Left renal pelvis (tissue), 4 donors: ENCODE measurements around the gene PAPPA. TPM values are rescaled to one million over a fixed set of nuclear protein-coding genes. Genes with fewer than 3 reads are reported as not detected.
A peak's percentile ranks its signal among the peaks of the same experiment; 100 is the strongest.

Source experiments
- DNase-seq, 4 donors: peaks; one replicate each; pipeline ENCODE4 v3.0.0-alpha.2; 2013; ENCODE audit warnings: low read depth in 4 of 4, low spot score in 3 of 4
- polyA plus RNA-seq, 4 donors: library from polyadenylated mRNA; unstranded; fragments of 120-200 nt; gene quantifications; one replicate each; pipeline ENCODE4 v1.2.1, GENCODE V29; 2013; ENCODE audit not compliant: insufficient read length in 4 of 4

PAPPA gene
- polyA plus RNA-seq, 4 donors, result 1.6 to 8.8 (median 4.2) TPM

DNA sequence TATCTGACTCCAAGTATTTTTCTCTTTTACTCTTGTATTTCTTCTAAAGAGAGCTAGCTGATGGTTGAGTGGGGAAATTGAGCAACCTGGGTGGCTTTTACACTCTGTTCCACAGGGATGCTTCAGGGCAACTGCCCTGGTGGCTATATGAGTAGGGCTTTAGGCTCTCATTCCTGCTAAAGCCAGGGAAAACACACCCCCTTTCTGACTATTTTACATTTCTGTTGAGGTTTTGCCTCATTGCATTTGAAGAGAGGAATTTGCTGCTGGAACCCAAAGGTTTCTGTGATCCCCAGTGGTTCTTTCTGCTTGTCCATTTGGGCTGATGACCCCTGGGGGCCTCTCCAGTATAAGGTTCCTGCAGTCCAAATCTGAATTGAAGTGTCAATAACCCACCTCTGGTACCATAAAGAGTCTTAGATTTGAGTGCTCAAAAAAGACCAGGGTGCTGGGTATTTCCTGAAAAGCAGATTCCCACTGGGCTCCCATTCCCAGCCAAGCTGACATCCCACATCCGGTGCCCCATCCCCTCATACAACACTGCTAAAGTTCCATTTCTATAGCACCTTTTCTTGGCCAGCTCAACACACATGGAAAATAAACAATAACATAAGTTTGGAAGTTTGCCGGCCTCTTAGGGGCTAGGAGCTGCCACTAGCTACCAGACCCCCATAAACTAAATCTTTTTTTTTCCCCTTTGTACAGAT is 59.5 kb downstream of the PAPPA start:
- no peak for DNase-seq

DNA sequence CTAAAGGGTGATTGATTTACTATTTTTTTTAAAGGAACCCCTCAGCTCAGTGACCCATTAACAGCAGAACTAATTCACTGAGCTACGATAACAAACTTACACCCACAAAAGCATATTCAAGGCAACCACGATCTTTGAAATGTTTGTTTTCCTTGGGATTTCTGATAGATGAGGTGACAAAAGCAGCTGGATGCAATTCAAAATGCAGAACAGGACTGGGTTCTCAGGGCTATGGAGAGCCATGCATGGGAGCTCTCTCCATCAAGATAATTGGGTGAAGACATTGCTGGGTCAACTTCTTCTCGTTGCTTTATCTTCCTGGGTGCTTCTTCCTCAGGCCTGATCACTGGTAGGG is 60.1 kb downstream of the PAPPA start:
- DNase-seq, result no peak

DNA sequence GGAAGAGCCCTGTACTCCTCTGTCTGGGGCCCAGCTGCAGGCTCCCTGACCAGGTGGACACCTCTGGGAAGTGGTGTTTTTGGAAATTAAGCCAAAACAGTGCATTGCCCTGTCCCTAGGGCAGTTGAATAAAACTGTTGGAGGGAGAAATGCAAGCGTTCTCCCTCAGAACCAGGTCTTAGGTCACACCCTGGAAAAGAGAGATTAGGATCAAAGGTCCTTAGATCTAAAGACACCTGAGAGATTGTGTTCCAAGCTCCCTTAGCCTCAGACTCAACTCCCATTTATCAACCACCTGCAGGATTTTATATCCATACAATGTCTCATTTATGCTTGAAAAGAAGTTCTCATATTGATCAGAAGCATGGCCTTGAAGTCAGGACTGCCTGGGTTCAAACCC is 64.8 kb downstream of the PAPPA start:
- no peak for DNase-seq

DNA sequence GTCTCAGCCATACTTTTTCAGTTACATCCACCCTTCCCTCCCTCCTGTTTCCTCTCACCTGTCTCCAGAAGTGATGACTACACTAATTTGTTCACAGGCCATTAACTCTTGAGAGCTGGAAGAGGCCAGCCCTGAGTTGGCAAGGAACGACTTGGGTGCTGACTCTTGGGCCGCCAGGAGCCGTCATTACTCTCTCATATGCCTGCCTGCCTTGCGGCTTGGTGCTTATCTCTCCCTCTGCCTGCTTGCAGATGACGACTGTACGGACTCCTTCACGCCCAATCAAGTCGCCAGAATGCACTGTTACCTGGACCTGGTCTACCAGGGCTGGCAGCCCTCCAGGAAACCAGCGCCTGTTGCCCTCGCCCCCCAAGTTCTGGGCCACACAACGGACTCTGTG is 66.1 kb downstream of the PAPPA start:
- DNase-seq, result peak in 3 of 4 donors; percentile 31 to 42 (median 31)

DNA sequence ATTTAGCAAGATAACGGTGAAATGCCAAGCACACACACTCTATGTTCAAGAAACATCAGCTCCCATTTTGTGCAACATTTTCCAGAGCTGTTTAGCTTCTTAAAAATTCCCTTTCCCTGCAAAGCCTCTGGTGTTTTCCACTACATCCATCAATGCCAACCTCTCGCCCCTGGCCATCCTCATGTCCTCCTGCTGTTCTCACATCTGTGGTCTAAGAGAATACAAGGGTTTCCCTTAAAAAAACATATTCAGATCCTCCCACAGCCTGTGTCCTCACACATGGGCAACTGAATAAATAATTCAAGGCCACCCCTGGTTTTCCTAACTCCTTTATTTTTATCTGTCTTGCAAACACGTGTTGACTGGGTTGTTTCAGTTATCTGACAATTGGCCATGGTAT is 70.3 kb downstream of the PAPPA start:
- no peak for DNase-seq

DNA sequence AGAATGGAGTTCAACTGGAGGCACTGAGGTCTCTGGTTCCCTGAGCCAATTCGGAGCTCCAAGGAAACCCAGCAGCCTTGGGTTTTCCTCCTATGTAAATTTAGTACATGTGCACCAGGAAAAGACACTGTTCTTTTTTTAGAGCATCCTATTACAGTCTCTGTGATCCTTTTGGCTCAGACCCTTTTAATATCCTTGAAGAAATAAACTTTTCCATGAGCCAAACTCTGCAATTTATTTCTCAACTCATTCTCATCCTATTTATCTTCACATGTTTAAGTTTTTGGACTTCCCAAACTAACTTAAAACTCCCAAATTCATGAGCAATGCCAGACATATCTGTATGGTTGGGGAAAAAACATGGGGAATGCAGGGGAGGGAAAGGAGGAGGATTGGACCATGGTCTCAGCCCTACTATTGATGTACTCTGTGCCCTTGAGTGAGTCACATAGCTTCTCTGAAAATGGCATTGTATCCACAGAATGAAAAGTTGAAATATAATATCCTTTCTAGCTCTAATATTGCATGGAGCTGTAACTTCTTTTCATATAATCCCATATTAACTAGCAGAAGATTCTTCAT is 76.6 kb downstream of the PAPPA start:
- no peak for DNase-seq

DNA sequence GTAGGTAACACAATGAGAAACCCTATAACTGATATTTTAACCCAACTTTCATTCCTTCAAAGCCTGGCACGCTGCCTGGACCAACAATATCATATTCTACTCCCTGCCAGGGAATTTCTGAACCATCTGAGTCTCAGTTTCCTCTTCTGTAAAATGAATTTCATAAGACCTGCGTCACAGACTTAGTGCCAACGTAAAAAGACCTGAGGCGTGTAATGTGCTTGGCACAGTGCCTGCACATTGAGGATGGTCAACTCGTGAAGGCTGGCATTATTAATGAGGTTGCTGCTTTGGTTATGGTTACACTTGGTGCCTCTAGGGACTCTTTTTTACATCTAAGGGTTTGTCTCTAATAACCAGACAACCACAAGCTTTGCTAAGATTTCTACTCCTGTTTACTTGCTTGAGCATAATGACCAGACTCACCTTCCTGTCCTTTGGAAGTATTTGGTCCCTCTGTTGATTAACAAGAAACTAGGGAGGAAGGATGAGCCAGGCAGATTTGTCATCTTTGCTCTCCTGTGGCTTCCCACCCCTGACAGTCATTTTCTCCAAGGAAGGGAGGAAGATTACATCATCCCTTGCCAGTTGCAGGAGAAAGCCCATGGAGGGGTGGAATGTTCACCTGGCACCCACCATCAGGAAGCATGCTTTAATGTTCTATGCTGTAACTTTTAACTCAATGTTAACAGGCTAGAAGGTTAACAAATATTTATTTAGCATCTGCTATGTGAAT is 79.0 kb downstream of the PAPPA start:
- no peak for DNase-seq

DNA sequence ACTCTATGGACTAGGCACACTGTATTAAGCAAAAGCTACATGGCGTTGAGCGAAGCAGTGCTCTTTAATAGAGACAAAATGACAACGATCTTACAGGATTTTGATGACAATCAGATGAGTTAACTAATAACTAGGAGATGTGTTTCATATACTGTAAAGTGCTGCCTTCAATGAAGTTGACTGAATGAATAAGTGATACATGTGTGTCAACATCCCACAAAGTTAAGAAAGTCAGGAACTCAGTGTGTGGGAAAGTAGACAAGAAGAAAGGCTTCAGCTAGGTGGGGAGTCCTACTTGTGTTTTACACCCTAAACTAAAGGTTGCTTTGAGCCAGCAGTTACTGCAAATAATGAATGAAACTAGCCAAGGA is 79.6 kb downstream of the PAPPA start:
- DNase-seq, result no peak

DNA sequence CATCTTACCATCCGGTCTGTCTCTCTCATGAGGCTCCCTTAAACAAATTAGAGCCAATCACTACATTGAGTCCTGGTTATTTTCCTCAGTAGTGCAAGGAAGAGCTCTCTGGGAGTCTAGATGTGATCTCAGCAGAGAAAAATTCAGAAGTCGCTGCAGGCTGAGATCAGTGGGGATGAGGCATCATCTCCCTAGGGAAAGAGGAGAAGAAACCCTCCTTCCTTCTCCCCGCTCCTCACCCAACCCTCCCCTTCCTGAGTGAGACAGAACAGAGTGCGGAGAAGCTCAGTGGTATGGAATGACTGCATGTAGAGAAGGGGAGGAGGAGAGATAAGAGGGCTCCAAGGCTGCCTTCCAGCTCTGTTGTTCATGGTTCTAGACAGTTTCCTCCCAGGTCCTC is 80.5 kb downstream of the PAPPA start:
- no peak for DNase-seq

DNA sequence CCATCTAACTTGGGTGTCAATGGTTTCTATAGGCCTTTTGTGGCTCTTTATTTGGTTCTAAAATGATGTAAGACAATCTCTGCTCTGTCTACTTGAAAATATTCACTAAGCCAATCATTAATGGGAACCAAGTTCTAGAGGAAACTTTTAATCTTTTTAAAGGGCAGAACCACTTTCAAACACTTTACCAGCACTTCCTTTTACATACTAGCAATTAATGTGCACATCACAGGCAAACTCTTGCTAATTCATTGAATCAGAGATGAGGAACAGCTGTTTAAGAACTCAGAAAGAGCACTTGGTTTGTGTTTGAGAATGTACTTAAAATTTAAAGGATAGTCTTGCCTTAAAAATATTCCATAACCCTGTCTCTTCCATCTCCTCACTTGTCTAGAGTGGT is 83.4 kb downstream of the PAPPA start:
- no peak for DNase-seq

DNA sequence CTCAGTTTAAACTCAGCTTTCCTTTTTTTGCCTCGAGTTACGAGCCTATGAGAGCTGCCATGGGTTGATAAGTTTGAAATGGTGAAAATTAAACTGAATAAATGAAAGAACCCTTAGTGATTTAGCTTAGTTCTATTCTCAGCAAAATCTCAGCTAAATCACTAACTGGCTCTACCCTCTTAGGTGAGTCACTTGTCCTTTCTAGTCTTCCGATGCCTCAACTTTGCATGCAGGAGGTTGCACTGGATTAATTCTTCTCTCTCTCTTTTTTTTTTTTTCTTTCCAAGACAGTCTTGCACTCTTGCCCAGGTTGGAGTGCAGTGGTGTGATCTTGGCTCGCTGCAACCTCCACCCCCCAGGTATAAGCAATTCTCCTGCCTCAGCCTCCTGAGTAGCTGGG is 83.9 kb downstream of the PAPPA start:
- no peak for DNase-seq

DNA sequence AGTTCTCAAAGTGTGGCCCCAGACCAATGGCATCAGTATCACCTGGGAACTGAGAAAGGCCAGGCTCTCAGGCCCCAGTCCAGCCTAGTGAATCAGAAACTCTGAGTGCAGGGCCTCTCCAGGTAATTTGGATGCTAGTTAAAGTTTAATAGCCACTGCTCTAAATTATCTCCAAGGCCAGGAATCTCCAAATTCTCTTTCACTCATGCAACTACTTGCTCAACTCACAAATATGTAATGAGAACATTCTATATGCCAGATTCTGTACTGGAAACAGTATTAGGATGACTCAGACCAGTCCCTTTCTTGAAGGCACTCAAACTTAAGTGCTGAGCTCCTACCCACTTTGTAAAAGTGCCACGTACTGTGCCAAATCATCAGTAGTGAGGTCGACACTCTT is 84.6 kb downstream of the PAPPA start:
- DNase-seq, result no peak

DNA sequence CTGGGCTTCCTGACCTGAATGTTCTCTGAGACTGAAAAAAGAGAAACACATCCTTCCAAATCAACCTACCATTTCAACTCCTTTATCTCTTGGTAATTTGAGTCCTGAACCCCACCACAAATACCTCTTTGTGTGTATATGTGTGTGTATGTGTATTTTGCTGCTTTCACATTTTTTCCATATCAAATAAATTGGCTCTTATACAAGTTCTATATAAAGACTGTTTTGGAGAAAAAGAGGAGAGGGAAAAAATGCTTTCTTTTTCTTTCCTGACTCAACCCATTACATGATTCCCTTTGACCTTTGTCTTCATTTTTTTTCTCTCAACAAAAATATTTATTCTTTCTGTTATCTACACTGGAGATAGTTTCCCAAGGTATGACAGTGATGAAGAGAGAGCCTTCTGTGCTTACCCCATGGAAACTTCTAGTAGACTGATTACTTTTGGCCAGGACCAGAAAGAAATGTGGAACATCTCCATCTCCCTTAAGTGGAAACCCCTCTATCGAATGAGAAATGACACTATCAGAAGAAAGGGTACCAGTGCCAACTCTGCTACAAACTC is 85.3 kb downstream of the PAPPA start:
- DNase-seq, result no peak

DNA sequence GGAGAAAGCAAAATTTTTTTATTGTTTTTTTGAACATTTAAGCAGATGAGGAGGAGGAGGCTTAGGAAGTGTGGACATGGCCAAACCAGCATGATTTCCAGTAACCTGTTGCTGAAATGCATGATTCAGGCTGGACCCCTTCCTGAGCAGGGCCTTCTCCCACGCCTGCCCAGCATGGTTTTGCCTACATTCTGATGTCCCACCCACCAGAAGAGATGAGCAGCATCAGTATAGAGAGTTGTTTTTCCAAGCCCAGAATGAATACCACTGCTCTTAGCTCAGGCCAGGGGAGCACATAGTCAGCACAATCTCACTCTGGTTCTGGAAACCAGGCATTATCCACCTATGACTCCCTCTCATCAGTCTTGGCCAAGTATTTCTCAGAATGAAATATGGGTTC is 90.1 kb downstream of the PAPPA start:
- DNase-seq, result no peak

DNA sequence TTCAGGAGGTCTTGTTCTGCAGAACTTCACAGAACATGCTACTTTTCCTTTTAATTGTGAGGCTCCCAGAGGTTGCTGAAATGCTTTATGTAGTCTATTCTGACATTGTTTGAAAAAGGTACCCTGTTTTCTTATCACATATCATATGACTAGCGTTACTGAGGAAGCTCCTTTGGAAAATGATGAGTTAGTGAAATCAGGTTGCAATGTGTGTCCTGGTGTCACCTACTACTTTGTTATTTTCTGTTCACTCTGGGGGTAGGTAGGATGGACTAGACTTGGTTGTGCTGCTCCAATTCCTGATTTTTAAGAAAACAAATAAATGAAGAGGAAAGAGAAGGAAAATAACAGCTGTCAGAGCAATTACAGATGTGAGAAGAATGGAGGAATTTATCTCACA is 93.7 kb downstream of the PAPPA start:
- no peak for DNase-seq

DNA sequence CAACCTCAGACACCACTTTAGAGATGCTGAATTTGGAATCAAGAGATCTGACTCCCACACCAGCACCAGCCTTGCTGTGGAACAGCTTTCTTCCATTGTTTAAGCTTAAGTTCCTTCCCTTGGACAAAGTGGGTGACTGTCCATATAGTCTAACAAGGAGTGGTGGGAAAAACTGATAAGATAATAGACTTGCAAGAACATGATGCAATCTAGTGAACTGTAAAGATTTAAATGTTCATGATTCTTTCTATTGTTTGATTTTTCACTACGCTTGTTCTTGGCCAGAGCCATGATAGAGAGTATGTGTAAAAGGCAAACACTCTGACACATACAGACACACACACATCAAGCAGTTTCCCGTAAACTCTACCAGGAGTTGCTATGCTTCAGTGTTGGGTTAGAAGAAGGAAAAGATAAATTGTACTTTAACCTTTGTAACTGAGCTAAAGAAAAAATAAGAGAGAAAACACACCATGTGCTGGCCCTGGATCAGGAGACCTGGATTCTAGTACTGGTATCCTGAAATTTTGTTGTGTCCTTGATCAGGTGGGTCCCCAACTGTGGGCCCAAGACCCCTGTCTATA is 94.3 kb downstream of the PAPPA start:
- DNase-seq, result no peak

DNA sequence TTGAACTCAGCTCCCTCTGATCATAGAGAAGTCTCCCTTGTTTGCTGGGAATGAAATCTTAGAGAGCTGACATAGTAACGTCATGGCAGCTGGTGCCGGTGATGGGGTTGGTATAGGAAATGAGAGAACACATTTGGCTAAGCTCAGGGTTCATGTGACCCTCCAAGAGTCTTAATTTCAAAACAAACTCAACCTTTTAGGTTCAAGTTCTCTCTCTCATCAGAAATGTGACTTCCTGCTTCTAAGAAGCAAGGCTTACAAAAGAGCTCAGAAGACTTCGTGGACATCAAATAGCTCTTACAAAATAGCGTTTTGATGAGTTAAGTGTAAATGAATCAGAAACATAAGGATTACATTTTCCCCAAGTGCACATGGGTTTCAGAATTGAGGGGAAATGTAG is 97.3 kb downstream of the PAPPA start:
- DNase-seq, result no peak

DNA sequence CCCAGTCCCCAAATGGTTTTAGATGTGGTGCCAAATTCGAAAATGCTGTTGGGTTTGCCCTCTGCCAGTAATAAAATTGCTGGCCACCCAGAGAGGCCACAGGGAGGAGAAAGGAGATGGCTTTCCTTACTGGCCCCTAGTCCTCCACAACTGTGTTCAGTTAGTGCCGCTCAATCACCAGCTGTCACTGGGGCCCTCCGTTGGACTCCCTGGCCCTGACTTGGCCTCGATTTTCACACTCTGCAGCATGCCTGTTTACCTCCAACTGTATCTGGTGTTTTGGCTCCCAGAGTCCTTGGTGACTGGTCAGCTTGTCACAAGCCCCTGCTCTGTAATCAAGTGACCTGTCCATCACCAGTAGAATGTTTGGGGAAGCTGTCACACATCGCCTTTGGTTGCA is 97.8 kb downstream of the PAPPA start:
- DNase-seq, result no peak

DNA sequence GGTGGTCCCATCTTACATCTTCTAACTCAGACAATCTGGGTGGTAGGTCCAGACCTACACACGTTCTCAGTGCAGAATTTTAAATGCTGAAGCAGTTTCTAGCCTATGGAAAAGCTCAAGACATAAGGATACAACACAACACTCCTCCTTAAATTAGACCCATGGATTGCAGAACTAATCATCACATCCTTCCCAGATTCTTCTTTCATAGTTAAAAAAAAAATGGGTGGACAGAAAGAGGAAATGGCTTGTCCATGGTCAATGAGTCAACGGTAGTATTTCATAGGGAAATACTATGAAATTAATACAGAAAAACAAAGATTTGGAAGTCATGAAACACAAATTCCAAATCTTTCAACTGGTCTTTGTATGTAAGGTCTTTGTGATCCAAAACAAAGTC is 106.9 kb downstream of the PAPPA start:
- no peak for DNase-seq

DNA sequence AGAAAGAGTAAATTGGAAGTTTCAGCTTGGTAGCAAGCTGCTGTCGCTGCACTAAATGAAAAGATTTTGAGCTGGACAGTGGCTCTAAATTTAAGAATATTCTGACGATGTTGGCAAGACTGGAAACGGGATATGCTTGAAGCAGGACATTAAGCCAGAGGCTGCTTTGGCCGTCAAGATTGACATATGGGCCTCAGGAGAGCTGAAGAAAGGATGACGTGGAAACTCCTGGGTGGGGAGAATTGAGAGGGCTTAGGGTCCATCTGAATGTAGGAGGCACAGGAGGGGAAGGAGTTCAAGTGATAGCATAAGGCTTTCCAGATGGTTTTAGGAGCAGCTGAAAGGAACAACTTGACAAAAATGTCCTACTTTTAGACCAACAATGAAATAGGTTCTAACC is 108.9 kb downstream of the PAPPA start:
- no peak for DNase-seq

DNA sequence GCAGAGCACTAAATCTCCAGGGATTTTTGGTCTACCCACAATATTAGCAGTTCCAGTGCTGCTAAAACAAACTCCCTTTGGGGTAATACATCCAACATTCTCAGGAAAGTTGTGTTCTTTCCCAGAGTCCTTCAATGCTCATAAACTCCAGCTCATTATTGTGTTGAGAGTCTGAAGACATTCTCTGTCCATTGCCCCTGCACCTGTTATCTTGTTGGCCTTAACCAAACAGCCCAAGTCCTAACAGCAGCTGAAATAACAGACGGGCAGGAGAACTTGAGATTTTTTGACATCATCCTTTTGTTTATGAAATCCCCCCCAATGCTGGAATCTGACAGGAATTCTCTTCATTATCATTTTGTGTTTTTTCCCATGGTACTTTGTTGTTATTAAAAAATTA is 110.8 kb downstream of the PAPPA start:
- no peak for DNase-seq

DNA sequence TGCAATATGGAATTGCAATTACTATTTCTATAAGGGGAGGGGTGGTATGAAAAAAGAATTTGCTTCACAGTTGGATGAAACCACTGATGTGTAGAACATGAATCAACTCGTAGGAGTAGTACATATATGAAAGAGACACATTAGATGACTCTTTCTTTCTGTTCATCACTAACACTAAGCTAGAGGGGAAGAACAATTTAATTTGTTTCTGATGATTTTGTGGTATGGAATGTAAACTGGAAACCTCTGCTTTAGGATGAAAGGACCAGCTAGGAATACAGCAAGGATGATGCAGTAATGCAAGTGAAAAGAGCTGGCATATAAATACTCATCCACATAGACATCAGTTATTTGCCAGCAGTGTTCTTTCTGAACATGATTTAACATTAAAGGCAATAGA is 113.4 kb downstream of the PAPPA start:
- DNase-seq, result no peak
